Posterior vena cava (tissue), 2 donors: ENCODE data around the gene SHROOM3. TPM values are rescaled to one million over a fixed set of nuclear protein-coding genes. Genes with fewer than 3 reads are reported as not detected.

Experiments used
- DNase-seq: peaks from one replicate; pipeline ENCODE4 v3.0.0-alpha.2; 2020; ENCODE audit warnings: low spot score
- intact Hi-C, 2 donors: fragments of 100-400 bp; cut with DNase I; formaldehyde crosslinking; loops; one replicate each; pipeline versions ENCODE4 v1.14.1 to v1.14.2; 2022 to 2023
- microRNA-seq, 2 donors: library from miRNA; unstranded; fragments of <30 nt; microRNA quantifications; one replicate each; pipeline ENCODE4 v1.2.0, GENCODE V29; 2020 to 2021; ENCODE audit warnings: borderline microRNAs expressed in 2 of 2
- total RNA-seq, 2 donors: library from RNA; stranded (reverse); fragmentation: NEBNext Ultra II Directional; extraction: Animal tissue kit (Norgen Biotek cat#: 25700); gene quantifications; one replicate each; pipeline ENCODE4 v1.2.1, GENCODE V29; 2021
- donor health status: DM: yes; HTN: yes; CAD: no.
- donor health status: DM: yes; HTN: yes; CAD: no.

Gene SHROOM3
- total RNA-seq, 2 donors from 2014 or later: 71.4 to 77.8 TPM

DNA sequence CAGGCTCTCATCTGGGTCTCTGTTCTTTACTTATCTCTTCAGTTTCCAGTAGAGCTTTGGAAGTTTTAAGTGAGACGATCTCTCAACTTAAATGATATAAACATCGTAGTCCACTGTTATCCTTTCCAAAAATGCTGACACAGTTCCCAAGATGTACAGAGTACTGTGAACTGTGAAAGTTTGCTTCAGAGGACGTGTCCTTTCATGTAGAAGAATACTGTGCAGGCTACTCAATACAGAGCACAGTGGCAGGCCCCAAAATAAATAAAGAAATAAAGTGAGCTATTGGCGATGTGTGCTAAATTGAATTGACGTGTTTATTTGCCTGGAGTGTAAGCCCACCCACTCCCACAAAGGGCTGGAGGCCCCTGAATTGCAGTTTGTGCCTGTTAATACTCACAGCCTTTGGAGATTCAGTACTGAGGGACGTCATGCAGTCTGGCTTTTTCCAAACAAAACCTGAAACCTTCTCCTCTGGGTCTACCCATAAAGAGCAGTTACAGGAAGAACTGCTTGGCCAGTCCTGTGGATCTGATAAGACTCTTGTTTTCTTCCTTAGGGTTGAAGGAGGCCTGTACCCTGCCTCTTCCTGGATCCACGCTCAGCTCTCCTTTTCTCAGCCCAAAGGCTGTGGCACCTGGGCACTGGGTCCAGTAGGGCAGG lies 396.8 kb downstream of the SHROOM3 start:
- intact Hi-C loops: no loop called here
- DNase-seq: no peak

Small RNA genes within 50 kb of the gene (microRNA-seq; reads per million reads assigned to microRNA genes)
- 0 to 0.26 reads per million in 2 donors for gene MIR4450
- 6.5 to 9.4 reads per million in 2 donors for gene MIR548AH

Other genes starting within 250 kb of the SHROOM3 start
- gene SCARB2, start 221.4 kb upstream of the SHROOM3 start, total RNA-seq: 100 to 1,000 TPM; 159 to 169 TPM
- 1 to 10 TPM; 1.4 TPM for gene FAM47E, start 183.5 kb upstream of the SHROOM3 start, total RNA-seq
- 10 to 100 TPM; 17.6 to 37.4 TPM for gene STBD1, start 128.5 kb upstream of the SHROOM3 start, total RNA-seq
- 1 to 10 TPM; 2.0 to 2.3 TPM for gene CCDC158, start 14.1 kb upstream of the SHROOM3 start, total RNA-seq